Fibroblast of lung (primary cell): ENCODE results near the gene DDX31. TPM values are rescaled to one million over a fixed set of nuclear protein-coding genes. Genes with fewer than 3 reads are reported as not detected.

ENCODE experiments used
- DNase-seq, 2 donors: peaks; one replicate each; pipeline versions ENCODE4 v3.0.0 to v3.0.0-alpha.2; 2010; ENCODE audit warnings: low read depth in 2 of 2
- H2AFZ ChIP-seq: 2 replicates; pipeline ENCODE4 v1.5.1; 2012; ENCODE audit warnings: low read length, control low read depth, inconsistent platforms
- H3K27ac ChIP-seq: 2 replicates; pipeline ENCODE4 v1.5.1; 2011; ENCODE audit warnings: low read length, control low read depth; ENCODE audit not compliant: insufficient read depth
- H3K27me3 ChIP-seq: 2 replicates; pipeline ENCODE4 v1.5.1; 2011; ENCODE audit warnings: mild to moderate bottlenecking, low read length; ENCODE audit not compliant: control insufficient read depth, insufficient read depth
- H3K36me3 ChIP-seq: 2 replicates; pipeline ENCODE4 v1.5.1; 2011; ENCODE audit warnings: low read length; ENCODE audit not compliant: control insufficient read depth, insufficient read depth
- H3K4me1 ChIP-seq: 2 replicates; pipeline ENCODE4 v1.5.1; 2011; ENCODE audit warnings: low read length; ENCODE audit not compliant: control insufficient read depth, insufficient read depth; ENCODE audit errors: extremely low read depth
- H3K4me2 ChIP-seq: 2 replicates; pipeline ENCODE4 v1.5.1; 2011; ENCODE audit warnings: low read length, control low read depth; ENCODE audit not compliant: insufficient read depth; ENCODE audit errors: extremely low read depth
- H3K4me3 ChIP-seq, 4 experiments: fragments of 200-600 bp in 1 of 4; sonication (generic) in 1 of 4; replicated peaks in 1 of 4; 2 replicates each; pipeline ENCODE4 v1.5.1; 2011 to 2016; ENCODE audit warnings: low read length in 4 of 4, low read depth in 3 of 4, mild to moderate bottlenecking in 3 of 4, control low read depth in 2 of 4, inconsistent platforms in 1 of 4, mixed read lengths in 1 of 4; ENCODE audit not compliant: insufficient read depth in 1 of 4; ENCODE audit errors: control extremely low read depth in 1 of 4
- H3K79me2 ChIP-seq: 2 replicates; pipeline ENCODE4 v1.5.1; 2012; ENCODE audit warnings: mild to moderate bottlenecking, low read length, inconsistent platforms; ENCODE audit not compliant: control insufficient read depth, insufficient read depth
- H3K9ac ChIP-seq: 2 replicates; pipeline ENCODE4 v1.5.1; 2011; ENCODE audit warnings: mild to moderate bottlenecking, low read length, control low read depth; ENCODE audit not compliant: insufficient read depth
- H3K9me3 ChIP-seq: 2 replicates; pipeline ENCODE4 v1.5.1; 2012; ENCODE audit warnings: low read depth, low read length; ENCODE audit not compliant: control insufficient read depth, insufficient read depth
- H4K20me1 ChIP-seq: 2 replicates; pipeline ENCODE4 v1.5.1; 2011; ENCODE audit warnings: low read length; ENCODE audit not compliant: control insufficient read depth, insufficient read depth; ENCODE audit errors: extremely low read depth
- EZH2 ChIP-seq: IDR thresholded peaks from 2 replicates; pipeline ENCODE4 v1.5.1; 2012; ENCODE audit warnings: low read length, control low read depth, mild to moderate bottlenecking; ENCODE audit errors: missing control alignments
- polyA plus RNA-seq, 2 donors: library from polyadenylated mRNA; depleted of rRNA in 1 of 2; stranded (reverse) in 1 of 2; unstranded in 1 of 2; fragments of >200 nt; gene quantifications; 2 replicates each; pipeline ENCODE4 v1.2.1, GENCODE V29; 2011 to 2012; ENCODE audit warnings: missing spikeins in 1 of 2
- total RNA-seq: library from RNA; depleted of rRNA; stranded (reverse); fragments of >200 nt; gene quantifications from 2 replicates; pipeline ENCODE4 v1.2.1, GENCODE V29; 2014
- TF ChIP-seq, protein P1 (sequence below), 2 donors: IDR thresholded peaks in 1 of 2; conservative IDR thresholded peaks in 1 of 2; 1 replicate in 1 of 2; 2 replicates in 1 of 2; pipeline ENCODE4 v1.5.1; 2011 to 2012; ENCODE audit warnings: low read length in 2 of 2, control low read depth in 1 of 2, inconsistent platforms in 1 of 2, low read depth in 1 of 2, mild to moderate bottlenecking in 1 of 2

Gene DDX31
- total and polyA plus RNA-seq, 2 donors (not counting 1 experiment from before 2014, with no cell fraction given), result 10.1 to 10.8 TPM

GRCh38 chr9:132637801-132638200, 32.0 kb downstream of the DDX31 start:
- H3K79me2 ChIP-seq, result no peaks in the 10 kb centered on the region
- H4K20me1 ChIP-seq, result no peaks in the 10 kb centered on the region
- H2AFZ ChIP-seq, result no peak overlapping the region
- no peak for DNase-seq
- H3K27me3 ChIP-seq, result no peaks in the 10 kb centered on the region
- peaks cover 2% of the 10 kb centered on the region for H3K36me3 ChIP-seq
- H3K4me1 ChIP-seq, result no peaks in the 10 kb centered on the region
- H3K27ac ChIP-seq, result no peak overlapping the region
- H3K4me2 ChIP-seq, result no peak overlapping the region
- H3K9me3 ChIP-seq, result no peaks in the 10 kb centered on the region
- H3K4me3 ChIP-seq, result no peak overlapping the region
- no peak for TF ChIP-seq EZH2
- TF ChIP-seq, protein P1, sequence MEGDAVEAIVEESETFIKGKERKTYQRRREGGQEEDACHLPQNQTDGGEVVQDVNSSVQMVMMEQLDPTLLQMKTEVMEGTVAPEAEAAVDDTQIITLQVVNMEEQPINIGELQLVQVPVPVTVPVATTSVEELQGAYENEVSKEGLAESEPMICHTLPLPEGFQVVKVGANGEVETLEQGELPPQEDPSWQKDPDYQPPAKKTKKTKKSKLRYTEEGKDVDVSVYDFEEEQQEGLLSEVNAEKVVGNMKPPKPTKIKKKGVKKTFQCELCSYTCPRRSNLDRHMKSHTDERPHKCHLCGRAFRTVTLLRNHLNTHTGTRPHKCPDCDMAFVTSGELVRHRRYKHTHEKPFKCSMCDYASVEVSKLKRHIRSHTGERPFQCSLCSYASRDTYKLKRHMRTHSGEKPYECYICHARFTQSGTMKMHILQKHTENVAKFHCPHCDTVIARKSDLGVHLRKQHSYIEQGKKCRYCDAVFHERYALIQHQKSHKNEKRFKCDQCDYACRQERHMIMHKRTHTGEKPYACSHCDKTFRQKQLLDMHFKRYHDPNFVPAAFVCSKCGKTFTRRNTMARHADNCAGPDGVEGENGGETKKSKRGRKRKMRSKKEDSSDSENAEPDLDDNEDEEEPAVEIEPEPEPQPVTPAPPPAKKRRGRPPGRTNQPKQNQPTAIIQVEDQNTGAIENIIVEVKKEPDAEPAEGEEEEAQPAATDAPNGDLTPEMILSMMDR (conservative IDR thresholded peaks at IDR 0.05 in 1 of 2, IDR thresholded peaks at IDR 0.05 in 1 of 2; ENCODE audit: low read depth in 1 of 2, low read length in 2 of 2), result no peak
- H3K9ac ChIP-seq, result no peak overlapping the region

DNA sequence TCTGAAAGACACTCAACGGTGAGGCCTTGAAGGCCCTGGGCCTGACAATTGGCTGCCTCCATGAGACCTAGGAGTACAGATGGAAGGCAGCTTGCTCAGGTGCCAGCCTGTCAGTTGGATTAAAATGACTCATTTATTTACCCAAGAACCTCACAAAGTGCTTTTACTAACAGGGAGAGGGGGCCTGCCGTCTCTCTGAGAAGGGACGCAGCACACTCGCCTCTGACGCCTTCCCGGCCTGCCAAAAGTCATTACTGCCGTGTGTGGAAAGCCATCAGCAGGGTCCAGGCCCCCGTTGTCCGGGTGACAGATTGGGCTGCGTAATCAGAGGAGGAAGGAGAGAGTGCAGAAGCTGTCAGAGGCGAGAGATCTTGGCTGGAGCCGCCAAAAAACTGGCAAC, 32.4 kb downstream of the DDX31 start:
- H3K79me2 ChIP-seq, result no peaks in the 10 kb centered on the region
- TF ChIP-seq, protein P1 (conservative IDR thresholded peaks at IDR 0.05 in 1 of 2, IDR thresholded peaks at IDR 0.05 in 1 of 2; ENCODE audit: low read depth in 1 of 2, low read length in 2 of 2), result no peak
- TF ChIP-seq EZH2, result no peak

DNA sequence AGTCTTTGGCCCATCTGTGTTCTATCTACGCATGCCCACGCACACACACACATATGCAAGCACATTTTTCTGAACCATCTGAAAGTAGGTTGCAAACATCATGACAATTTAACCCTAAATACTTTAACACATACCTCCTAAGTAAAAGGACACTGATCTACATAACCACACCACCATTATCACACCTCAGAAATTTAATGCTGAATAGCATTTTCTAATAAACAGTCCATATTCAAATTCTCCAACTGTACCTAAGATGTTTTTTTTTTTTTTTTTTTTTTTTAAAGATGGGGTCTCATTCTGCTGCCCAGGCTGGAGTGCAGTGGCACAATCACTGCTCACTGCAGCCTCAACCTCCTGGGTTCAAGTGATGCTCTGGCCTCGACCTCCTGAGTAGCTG, 35.5 kb downstream of the DDX31 start:
- H3K4me2 ChIP-seq, result no peak overlapping the region
- no peaks in the 10 kb centered on the region for H3K9me3 ChIP-seq
- H3K27ac ChIP-seq, result no peak overlapping the region
- no peak overlapping the region for H3K4me3 ChIP-seq
- peaks cover 5% of the 10 kb centered on the region for H3K36me3 ChIP-seq
- H3K4me1 ChIP-seq, result no peaks in the 10 kb centered on the region
- H4K20me1 ChIP-seq, result no peaks in the 10 kb centered on the region
- no peak overlapping the region for H3K9ac ChIP-seq
- H3K79me2 ChIP-seq, result no peaks in the 10 kb centered on the region
- no peak overlapping the region for H2AFZ ChIP-seq
- no peak for TF ChIP-seq EZH2
- TF ChIP-seq, protein P1 (conservative IDR thresholded peaks at IDR 0.05 in 1 of 2, IDR thresholded peaks at IDR 0.05 in 1 of 2; ENCODE audit: low read depth in 1 of 2, low read length in 2 of 2), result no peak
- no peaks in the 10 kb centered on the region for H3K27me3 ChIP-seq
- DNase-seq, result no peak

More for the DNA sequence above, 32.4 kb downstream of the DDX31 start:
- Histone ChIP-seq H3K4me2 (no peak overlapping the region), H3K4me3 (no peak overlapping the region), H3K9ac (no peak overlapping the region), H3K4me1 (no peaks in the 10 kb centered on the region), H3K9me3 (no peaks in the 10 kb centered on the region), H4K20me1 (no peaks in the 10 kb centered on the region), H3K27ac (no peak overlapping the region), H3K27me3 (no peaks in the 10 kb centered on the region), H2AFZ (no peak overlapping the region), H3K36me3 (peaks cover 2% of the 10 kb centered on the region)
- no peak for DNase-seq
